ENCODE measurements around the gene SDK1.
A peak's percentile ranks its signal among the peaks of the same experiment; 100 is the strongest.

SDK1 gene

GRCh38 chr7:3461923-3462322, 160.9 kb downstream of the SDK1 start:
- DNase-seq (ENCODE audit: low read depth in 2 of 2), result no peak

DNA sequence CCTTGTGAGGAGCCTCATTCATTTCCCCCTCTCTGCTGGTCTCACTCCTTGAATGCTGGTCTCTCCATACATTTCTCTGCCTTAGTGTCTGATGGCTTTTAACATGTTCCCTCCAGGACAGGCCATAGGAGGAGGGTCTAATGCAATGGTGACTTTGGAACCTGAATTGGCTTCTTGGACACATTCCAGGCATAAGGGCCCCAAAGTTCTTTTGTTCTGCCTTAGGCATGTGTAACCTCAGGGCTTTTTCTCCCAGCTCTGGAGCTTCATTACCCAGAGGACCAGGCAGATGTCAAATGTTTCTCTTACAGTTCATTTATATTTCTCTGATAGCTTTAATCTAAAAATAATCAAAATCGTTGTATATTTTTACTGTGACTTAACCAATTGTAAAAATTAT, 162.6 kb downstream of the SDK1 start:
- no peak for DNase-seq (ENCODE audit: low read depth in 2 of 2)

DNA sequence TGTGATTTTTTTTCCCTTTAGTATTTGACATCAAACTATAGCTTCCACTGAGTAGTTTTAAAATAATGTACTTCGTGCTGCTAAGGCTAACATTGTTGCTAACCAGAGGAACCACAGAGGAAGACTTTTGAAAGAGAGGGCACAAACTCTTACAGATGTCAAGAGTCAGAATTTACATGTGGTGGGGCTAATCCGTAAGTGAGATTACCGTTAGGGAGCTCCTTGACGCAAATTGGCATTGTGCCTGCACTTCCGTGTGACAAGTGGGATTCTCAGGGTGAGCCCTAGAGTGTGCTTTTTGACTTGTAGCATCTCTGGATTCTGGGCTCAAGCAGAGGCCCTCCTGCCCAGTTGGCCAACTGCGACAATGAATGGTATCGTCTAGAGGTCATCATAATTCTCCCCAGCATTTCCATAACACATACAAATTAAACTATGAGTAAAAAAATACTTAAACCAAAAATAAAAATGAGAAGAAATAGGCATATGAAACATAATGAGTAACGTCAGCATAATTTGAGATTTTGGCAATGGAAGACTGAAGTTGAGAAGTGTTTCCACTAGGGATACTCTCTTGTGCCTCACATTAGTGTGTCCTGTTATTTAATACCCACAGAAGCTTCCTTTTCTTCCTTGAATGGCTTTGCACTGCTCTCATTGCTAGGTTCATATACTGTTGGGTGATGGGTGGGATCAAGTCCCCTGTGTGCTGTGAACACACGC, 164.0 kb downstream of the SDK1 start:
- DNase-seq (ENCODE audit: low read depth in 2 of 2), result no peak

DNA sequence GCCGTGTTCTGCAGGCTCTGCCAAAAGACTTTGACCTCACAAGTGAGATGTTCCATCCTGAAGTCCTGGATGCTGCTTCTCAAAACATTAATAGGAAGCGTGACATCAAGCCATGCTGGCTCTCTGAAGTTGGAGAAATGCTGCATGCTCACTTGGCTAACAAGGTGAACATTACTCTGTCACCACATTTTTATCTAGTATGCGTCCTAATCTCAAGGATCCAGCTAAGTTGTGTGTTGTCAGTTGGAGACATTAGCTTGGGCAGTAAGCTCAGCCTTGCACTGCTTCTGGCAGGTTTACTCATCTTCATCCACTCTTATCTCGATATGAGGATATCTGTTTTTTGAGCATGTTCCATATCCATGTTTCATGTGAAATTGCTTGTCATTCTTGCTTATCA, 165.2 kb downstream of the SDK1 start:
- DNase-seq (ENCODE audit: low read depth in 2 of 2), result no peak

DNA sequence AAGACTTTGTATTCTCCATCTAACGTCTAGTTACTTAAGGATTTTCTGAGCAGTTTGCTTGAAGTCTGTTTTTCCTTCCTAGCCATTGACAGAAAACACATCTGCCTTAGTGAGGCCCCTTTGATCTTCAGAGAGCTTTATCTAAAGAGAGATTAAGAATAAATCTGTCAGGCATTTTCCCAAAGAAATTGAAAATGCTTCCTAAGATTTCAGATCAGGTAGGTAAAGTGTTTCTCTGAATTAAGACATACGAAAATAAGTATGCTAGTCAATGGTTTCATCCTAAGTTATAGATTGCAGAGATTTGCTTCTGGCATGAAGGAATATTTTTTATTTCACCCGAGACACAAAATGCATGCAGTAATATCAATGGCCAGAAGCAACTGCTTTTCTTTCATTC, 168.6 kb downstream of the SDK1 start:
- DNase-seq (ENCODE audit: low read depth in 2 of 2), result no peak

GRCh38 chr7:3480197-3480596, 179.1 kb downstream of the SDK1 start:
- DNase-seq (ENCODE audit: low read depth in 2 of 2), result no peak

DNA sequence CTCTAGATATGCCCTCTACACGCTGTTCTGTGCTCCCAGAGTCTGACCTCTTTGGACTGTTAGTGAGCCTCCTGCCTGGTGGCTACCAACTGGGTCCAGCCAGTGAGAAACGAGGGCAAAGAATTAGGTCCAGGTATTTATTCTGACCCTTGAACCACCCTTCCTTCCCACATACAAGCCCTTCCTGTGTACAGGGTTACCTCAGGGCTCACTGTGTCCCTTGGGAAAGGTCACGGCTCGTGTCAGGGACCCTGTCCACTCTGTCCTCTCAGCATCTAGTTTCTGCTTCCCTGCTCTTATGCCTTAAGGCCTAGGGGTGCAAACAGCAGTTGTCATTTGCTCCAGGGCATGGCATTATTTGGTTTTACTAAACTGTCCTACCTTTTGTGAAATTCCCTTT, 180.4 kb downstream of the SDK1 start:
- DNase-seq (ENCODE audit: low read depth in 2 of 2), result no peak

DNA sequence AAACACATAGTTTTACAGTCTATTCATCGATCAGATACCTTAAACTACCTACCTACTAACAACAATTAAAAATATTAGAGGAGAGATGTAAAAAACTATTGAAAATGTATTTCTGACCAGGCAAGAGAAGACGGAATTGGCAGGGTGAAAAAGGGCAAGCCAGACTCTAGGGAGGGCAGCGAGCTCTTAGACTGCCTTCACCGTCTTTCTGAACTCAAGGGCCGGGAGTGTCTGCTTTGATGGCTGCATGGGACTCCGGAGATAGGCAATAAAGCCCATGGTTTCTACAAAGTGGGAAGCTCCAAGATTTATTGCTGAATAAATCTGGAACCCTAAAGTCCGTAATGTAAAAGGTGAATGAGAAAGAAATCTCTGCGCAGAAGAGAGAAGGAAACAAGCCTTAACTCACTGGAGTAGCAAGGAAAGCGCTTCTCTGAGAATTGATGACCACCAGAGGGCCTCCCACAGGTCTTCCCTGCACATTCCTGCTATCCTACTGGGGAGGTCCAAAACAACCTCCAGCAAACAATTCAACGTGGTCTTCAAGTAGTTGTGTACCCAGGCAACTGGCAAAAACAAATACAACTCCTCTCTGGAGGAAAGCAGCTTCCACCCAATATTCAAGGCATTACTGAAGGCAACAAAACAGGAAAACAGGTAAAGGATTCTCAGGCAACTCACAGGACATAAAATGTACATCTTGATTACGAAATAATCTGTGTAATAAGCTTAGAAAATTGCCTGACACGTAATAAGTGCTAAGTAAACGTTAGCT, 181.3 kb downstream of the SDK1 start:
- peak in 1 of 2 experiments; percentile 1 for DNase-seq (ENCODE audit: low read depth in 2 of 2)

DNA sequence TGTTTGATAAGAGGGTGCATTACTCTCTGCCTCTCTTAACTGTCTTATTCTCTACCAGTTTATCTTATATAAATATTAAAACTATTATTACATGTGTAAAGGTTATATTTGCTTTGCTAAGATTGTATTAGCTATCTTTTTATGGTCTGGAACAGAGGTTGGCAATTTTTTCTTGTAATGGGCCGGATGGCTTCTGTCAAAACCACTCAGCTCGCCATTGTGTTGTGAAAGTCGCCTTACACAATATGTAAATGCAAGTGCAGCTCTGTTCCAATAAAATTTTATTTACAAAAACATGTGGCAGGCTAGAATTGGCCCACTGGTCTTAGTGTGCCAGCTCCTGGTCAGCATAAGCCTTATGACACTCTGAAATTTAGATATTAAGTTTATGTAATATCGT, 185.8 kb downstream of the SDK1 start:
- no peak for DNase-seq (ENCODE audit: low read depth in 2 of 2)

- no peak for DNase-seq (ENCODE audit: low read depth in 2 of 2)
These were observed 187.8 kb downstream of the SDK1 start for GRCh38 chr7:3488829-3489228.

DNA sequence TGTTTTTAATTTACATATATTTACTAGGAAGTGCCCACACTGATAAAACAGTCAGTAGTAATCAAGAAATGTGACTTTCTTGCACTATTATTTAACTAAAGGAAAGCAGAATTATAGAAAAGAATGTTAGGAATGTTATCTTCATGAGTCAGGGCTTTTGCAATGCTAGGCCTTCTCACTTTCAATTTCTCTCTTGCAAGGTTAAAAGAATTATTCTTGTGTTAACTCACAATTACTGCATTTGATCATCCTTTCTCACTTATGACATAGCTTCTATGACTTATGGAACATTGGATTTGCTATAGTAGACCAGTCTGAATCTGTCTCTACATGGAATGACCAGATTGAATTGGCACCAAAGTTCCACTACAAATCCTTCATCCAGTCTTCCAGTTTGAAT, 192.4 kb downstream of the SDK1 start:
- peak; percentile 21 to 26 for DNase-seq (ENCODE audit: low read depth in 2 of 2)

GRCh38 chr7:3494947-3495346, 193.9 kb downstream of the SDK1 start:
- DNase-seq (ENCODE audit: low read depth in 2 of 2), result no peak

DNA sequence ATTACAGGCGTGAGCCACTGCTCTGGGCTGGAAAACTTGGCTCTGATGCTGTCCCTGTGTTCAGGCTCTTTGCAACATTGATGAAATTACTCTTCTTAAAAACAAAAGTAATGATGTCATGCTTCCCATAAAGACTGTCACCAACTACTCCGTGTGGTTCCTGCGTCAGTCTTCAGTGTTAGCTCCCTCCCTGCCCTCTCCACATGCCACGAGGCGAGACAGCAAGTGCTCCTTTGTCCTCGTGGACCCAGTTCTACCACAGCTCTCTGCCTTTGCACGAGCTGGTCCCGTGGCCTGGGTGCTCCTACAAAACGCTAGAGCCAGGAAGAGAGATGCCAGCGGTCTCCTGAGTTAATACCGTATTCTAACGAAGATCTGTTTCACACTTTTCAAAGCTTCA, 194.5 kb downstream of the SDK1 start:
- no peak for DNase-seq (ENCODE audit: low read depth in 2 of 2)

DNA sequence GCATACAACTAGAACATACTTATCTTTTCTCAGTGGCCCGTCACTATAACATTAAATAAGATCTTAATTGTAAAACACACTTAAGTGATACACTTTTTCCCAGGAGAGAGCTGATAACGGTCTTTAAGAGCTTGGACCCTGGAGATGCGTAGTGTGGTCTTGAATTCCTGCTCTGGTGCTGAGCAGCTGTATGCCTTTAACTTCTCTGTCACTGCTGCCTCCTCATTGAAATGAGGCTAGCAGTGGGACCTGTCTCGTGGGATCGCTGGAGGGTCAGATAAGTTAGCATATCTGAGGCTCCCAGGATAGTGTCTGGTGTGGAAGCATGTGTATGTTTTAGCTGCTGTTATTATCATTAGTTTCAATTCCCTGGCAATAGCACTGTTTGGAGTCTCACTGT, 194.9 kb downstream of the SDK1 start:
- DNase-seq (ENCODE audit: low read depth in 2 of 2), result no peak

- DNase-seq (ENCODE audit: low read depth in 2 of 2), result no peak
These were observed 196.7 kb downstream of the SDK1 start for GRCh38 chr7:3497796-3498195.

- DNase-seq (ENCODE audit: low read depth in 2 of 2), result no peak
These were observed 200.6 kb downstream of the SDK1 start for GRCh38 chr7:3501671-3502070.

GRCh38 chr7:3504384-3504783, 203.3 kb downstream of the SDK1 start:
- no peak for DNase-seq (ENCODE audit: low read depth in 2 of 2)

GRCh38 chr7:3510101-3511020, 209.3 kb downstream of the SDK1 start:
- DNase-seq (ENCODE audit: low read depth in 2 of 2), result no peak

GRCh38 chr7:3517344-3517743, 216.3 kb downstream of the SDK1 start:
- DNase-seq (ENCODE audit: low read depth in 2 of 2), result no peak

DNA sequence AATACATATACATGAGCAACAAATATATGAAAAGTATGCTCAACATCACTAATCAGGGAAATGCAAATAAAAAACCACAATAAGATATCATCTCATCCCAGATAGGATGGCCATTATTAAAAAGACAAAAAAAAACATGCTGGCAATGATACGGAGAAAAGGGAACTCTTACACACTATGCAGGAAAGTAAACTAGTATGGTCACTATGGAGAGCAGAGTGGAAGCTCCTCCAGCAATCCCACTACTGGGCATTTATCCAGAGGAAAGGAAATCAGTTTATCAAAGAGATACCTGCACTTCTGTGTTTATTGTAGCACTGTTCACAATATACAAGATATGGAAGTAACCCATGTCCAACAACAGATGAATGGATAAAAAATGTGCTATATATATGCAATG, 217.5 kb downstream of the SDK1 start:
- DNase-seq (ENCODE audit: low read depth in 2 of 2), result no peak

DNA sequence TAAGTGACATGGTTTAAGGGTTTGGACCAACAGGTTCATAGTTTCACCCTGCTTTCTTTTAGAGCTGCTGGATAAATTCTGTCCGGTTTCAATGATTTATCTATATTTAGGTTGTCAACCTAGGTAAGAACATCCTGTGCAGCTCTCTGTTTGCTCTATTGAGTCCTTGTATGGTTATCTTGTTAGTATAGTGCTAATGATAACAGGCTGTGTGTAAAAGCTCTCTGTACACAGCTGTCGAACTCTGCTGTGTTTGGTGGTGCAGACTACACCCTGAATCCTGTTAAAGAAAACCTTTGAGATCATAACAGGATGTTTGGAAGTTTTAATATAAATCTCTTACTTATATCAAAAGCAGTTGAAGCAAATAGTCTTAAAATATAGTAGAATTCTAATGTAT, 219.2 kb downstream of the SDK1 start:
- DNase-seq (ENCODE audit: low read depth in 2 of 2), result no peak

DNA sequence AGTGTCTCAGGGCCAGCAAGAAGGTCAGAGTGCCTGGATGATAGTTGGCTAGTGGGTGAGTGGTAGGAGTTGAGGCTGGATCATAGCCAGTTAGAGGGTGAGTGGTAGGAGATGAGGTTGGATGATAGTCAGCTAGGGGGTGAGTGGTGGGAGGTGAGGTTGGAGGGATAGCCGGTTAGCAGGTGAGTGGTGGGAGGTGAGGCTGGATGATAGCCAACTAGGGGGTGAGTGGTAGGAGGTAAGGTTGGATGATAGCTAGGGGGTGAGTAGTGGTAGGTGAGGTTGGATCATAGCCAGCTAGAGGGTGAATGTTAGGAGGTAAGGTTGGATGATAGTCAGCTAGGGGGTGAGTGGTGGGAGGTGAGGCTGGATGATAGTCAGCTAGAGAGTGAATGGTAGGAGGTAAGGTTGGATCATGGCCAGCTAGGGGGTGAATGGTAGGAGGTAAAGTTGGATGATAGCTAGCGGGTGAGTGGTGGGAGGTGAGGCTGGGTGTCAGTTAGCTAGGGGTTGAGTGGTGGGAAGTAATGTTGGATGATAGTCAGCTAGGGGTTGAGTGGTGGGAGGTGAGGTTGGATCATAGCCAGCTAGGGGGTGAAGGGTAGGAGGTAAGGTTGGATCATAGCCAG, 226.6 kb downstream of the SDK1 start:
- no peak for DNase-seq (ENCODE audit: low read depth in 2 of 2)

All from fibroblast of skin of left quadriceps (primary cell).